Suppressor macrophage treated with lipopolysaccharide for 4 hours (primary cell): Measurements from ENCODE around the gene UBE2C.
"Not testable (repeated sequence)": the region's sequence is repeated elsewhere in the genome, so short reads cannot be mapped to it uniquely, and the experiment has no call there.

Experiments used
- DNase-seq: peaks from one replicate; pipeline ENCODE4 v3.0.0-alpha.2; 2020

UBE2C gene

DNA sequence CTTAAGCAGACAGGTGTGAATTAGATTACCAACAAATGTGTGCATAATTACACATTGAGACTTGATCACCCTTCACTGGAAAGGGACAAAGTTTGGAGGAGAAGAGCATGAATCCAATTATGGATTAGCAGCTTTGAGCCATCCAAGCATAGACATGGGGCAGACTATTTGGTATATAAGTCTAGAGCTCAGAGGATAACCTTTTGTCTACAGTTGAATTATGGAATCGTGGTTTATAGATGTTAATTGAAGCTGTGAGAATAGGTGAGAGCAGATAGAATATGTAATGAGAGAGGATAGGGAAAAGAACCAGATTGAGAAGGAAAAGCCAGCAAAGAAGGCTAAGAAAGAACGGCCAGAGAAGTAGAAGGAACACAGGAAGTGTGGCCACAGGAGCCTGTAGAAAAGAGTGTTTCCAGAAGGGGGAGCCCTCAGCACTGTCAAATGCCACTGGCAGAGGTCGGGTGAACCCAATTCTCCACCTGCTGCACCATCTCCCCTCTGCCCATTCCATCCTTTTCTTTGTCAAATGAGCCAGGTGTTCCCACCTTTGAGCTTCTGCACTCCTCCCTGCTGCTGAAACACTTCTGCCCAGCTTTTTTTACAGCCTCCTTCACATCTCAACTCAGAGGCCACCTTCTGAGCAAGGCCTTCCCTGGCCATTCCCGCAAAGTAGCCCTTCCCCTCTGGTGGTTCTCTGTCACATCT, 13.4 kb upstream of the UBE2C start:
- DNase-seq = peak; percentile 69

GRCh38 chr20:45801851-45802250, 10.6 kb upstream of the UBE2C start:
- DNase-seq = no peak

DNA sequence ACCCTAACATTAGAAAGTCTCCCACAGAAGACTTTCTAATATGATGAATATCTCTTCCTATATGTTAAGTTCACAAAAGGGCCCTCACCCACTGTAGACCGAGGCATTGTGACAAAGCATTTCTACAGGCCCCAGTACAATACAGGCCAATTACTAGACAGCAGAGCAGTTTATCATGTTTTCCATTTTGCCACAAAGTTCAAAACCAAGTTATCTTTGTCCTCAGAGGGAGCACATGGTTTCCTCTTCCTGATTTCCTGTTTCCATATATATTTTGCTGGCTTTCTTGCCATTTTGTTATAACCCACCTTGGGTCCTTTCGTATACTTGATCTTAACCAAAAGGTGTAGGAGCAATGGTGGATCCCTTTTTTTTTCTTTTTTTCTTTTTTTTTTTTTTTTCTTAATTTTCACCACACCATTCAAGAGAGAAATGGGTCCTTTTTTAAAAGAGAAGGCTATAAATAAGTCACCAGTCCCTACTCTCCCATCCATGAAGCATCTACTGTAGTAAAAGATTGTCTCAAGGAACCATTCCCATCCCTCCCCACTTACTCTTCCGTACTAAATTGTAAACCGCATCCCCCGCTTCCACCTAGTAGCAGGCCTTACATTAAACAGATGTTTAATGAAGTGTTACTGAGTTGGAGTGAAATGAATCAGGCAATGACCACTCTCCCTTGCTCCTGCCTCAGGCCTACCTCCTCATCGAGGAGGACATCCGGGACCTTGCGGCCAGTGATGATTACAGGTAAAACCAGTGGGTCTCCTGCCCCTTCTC, 2.1 kb upstream of the UBE2C start:
- no peak for DNase-seq

- no peak for DNase-seq
These were observed 529 bp downstream of the UBE2C start for GRCh38 chr20:45813006-45813340.

DNA sequence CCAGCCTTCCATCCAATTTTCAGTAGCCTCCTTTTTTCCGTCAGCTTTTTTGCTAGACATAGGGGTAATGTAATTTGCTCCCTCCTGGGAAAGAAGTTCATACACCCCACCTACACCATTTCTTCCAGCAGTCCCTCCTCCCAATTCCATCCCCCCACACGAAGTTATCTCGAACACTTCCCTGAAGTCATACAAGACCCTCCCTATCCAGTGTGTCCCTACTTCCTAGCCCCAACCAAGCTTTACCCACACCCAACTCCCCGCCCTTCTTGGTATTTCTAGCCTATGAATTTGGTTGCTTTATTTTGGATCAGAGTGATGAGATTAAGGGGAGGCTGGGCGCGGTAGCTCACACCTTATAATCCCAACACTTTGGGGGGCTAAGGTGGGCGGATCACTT, 1.0 kb downstream of the UBE2C start:
- no peak for DNase-seq

GRCh38 chr20:45814314-45814713, 1.9 kb downstream of the UBE2C start:
- DNase-seq = no peak

DNA sequence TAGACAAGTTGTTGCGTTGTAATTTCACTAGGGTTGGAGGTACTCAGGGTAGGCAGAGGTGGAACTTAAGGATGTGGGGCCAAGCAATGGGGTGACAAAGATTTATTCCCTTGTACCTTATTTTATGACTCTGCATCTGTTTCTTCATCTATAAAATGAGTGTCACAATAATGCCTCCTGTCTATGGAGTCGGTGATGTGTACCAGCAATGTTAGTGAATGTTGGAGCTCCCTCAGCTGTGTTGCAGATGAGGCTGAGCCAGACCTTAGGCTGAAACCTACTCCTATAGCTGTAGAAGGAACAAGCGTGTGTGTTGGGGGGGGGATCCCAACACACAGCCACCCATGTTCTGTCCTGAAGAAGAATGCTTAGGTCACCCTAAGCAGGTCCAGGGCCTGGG, 4.5 kb downstream of the UBE2C start:
- DNase-seq = no peak

- DNase-seq = no peak
These were observed 5.1 kb downstream of the UBE2C start for GRCh38 chr20:45817376-45818194.

GRCh38 chr20:45818239-45818638, 5.8 kb downstream of the UBE2C start:
- DNase-seq = no peak

DNA sequence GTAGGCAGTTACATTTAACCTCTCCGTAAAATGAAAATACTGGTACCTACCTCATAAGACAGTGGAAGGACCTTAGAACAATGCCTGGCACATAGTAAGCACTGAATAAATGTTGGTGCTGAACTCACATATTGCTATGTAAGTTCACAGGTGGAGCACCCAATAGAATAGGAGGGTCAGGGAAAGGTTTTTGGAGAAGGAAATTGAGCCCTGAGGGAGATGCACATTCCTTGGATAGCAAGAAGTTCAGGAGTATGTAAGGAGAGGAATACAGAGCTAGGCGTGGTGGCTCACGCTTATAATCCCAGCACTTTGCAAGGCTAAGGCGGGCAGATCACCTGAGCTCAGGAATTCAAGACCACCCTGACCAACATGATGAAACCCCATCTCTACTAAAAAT, 7.0 kb downstream of the UBE2C start:
- no peak for DNase-seq

GRCh38 chr20:45821947-45822346, 9.5 kb downstream of the UBE2C start:
- DNase-seq = no peak

- DNase-seq = no peak
These were observed 10.4 kb downstream of the UBE2C start for GRCh38 chr20:45822857-45823256.

GRCh38 chr20:45823949-45824835, 11.7 kb downstream of the UBE2C start:
- peak; percentile 30 for DNase-seq

- no peak for DNase-seq
These were observed 14.1 kb downstream of the UBE2C start for GRCh38 chr20:45826381-45827019.

- DNase-seq = no peak
These were observed 14.7 kb downstream of the UBE2C start, which contains the start of gene TNNC2 for GRCh38 chr20:45827030-45827652. Gene TNNC2 (minus strand): TSS chr20:45827312. CDS start chr20:45827248, 64 bp downstream.

DNA sequence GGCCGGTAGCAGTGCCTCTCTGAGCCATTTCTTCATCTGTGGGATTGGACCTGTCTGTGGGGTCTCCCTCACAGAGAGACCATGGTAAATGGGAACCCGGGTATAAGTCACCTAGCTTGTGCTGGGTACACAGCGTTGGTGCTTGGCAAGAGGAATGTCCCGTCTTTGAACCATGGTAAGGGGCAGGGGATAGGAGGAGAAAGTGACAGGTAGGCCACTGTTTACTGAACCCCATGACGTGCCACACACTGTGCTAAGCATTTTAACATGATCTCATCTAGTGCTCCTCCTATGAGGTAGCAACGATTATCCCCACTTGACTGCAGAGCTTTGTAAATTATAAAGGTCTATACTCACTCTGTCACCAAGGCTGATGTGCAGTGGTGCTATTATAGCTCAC, 15.3 kb downstream of the UBE2C start:
- no peak for DNase-seq

GRCh38 chr20:45828589-45828988, 16.1 kb downstream of the UBE2C start:
- no peak for DNase-seq

DNA sequence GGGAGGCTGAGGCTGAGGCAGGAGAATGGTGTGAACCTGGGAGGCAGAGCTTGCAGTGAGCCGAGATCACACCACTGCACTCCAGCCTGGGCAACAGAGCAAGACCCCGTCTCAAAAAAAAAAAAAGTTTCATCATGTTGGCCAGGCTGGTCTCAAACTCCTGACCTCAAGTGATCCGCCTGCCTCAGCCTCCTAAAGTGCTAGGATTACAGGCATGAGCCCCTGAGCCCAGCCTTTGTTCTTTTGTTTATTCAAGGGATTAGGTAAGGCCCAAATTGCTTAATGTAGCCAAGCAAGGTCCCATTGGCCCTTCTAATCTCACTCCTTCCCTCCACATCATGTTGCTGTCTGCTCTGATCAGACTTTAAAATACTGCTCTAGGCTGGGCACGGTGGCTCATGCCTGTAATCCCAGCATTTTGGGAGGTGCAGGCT, 17.2 kb downstream of the UBE2C start:
- not testable (repeated sequence) for DNase-seq

DNA sequence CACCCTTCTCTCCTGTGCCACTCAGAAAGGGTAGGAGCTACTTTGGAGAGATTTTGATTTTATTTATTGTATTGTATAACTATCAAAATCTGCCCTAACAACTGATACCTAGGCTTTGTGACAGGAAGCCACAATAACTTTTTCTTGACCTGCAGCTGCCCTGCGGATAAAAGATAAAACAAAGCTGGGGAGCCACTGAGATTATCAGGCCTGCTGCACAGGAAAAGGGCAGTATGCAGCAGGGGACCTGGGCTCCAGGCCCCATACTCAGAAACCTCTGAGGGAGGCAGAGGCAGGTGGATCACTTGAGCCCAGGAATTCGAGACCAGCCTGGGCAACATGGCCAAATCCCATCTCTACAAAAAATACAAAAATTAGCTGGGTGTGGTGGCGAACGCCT, 20.2 kb downstream of the UBE2C start:
- no peak for DNase-seq

- DNase-seq = peak; percentile 90
These were observed 20.8 kb downstream of the UBE2C start, which contains the start of gene SNX21 for GRCh38 chr20:45833030-45833882. Gene SNX21 (plus strand): TSS chr20:45833799. CDS start chr20:45833920, 121 bp downstream.
